Measurements from ENCODE around the gene PROK1. TPM values are rescaled to one million over a fixed set of nuclear protein-coding genes. Genes with fewer than 3 reads are reported as not detected.

Gene PROK1
- total RNA-seq, 1 experiment from 2014 or later, result 0.22 TPM

GRCh38 chr1:110420874-110421793 is 29.8 kb upstream of the PROK1 start:
- H3K9me2 ChIP-seq (ENCODE audit: insufficient read depth), result no peaks in the 10 kb centered on the region
- DNase-seq (ENCODE audit: low read depth, low spot score) (no peak), ATAC-seq (no peak; the same call in 1 of the 2 replicates)
- H3K4me3 ChIP-seq (replicated peaks in 1 of 2; ENCODE audit: low read depth in 1 of 2, low read length in 2 of 2), result no peak overlapping the region
- H3K79me2 ChIP-seq (ENCODE audit: insufficient read depth, low read length), result no peaks in the 10 kb centered on the region
- TF ChIP-seq POLR2A (IDR thresholded peaks at IDR 0.05; ENCODE audit: borderline replicate concordance, extremely low read depth, insufficient read depth, insufficient read length), result no peak
- TF ChIP-seq SP1 (IDR thresholded peaks at IDR 0.05; ENCODE audit: low read depth), result no peak
- no peak for TF ChIP-seq REST (IDR thresholded peaks at IDR 0.05; ENCODE audit: low read depth)
- no peak for TF ChIP-seq YY1 (IDR thresholded peaks at IDR 0.05; ENCODE audit: extremely low read depth, insufficient replicate concordance, low read depth, low read length)
- TF ChIP-seq POLR2AphosphoS5 (IDR thresholded peaks at IDR 0.05; ENCODE audit: low read depth, low read length), result no peak
- TF ChIP-seq MAX (IDR thresholded peaks at IDR 0.05), result no peak
- TF ChIP-seq ZBTB33 (IDR thresholded peaks at IDR 0.05; ENCODE audit: extremely low read depth, insufficient replicate concordance, low read length), result no peak
- TF ChIP-seq SRF (IDR thresholded peaks at IDR 0.05; ENCODE audit: low read depth), result no peak
- no peak for TF ChIP-seq JUND (IDR thresholded peaks at IDR 0.05)
- TF ChIP-seq CBX3 (IDR thresholded peaks at IDR 0.05; ENCODE audit: low read depth), result no peak
- TF ChIP-seq ELF1 (IDR thresholded peaks at IDR 0.05; ENCODE audit: borderline replicate concordance, low read depth), result no peak
- no peak for TF ChIP-seq ATF3 (IDR thresholded peaks at IDR 0.05)
- no peak for TF ChIP-seq EZH2 (IDR thresholded peaks at IDR 0.05)
- H3K9me3 ChIP-seq (ENCODE audit: control insufficient read depth in 1 of 2, insufficient read depth in 1 of 2, low read depth in 1 of 2, low read length in 2 of 2), result no peaks in the 10 kb centered on the region
- no peak overlapping the region for H3K9ac ChIP-seq (ENCODE audit: low read length)
- H3K4me2 ChIP-seq (ENCODE audit: low read length), result no peak overlapping the region
- BruUV-seq (replicated peaks), result no TSS peak
- no peak overlapping the region for H3K27ac ChIP-seq (ENCODE audit: low read depth, low read length)
- ChIA-PET CTCF (no interaction called here), POLR2A (no interaction called here), RAD21 (ENCODE audit: low non-redundant PET in 1 of 2, low total read pairs in 2 of 2, uncharacterized antibody in 2 of 2, unreplicated experiment in 2 of 2) (no interaction called here)
- H3K4me1 ChIP-seq (ENCODE audit: control insufficient read depth in 1 of 2, insufficient read depth in 2 of 2, low read length in 2 of 2), result peaks cover 0 to 7% of the 10 kb centered on the region in 2 experiments; a peak in 1 of 4 replicates
- H3K36me3 ChIP-seq (ENCODE audit: control insufficient read depth in 1 of 2, insufficient read depth in 2 of 2, low read length in 2 of 2), result no peaks in the 10 kb centered on the region
- no peaks in the 10 kb centered on the region for H3K27me3 ChIP-seq (ENCODE audit: insufficient read depth, low read length)
- intact Hi-C loops (cut with micrococcal nuclease), result no loop called here
- no peaks in the 10 kb centered on the region for H4K20me1 ChIP-seq (ENCODE audit: insufficient read depth)
- no peak overlapping the region for H2AFZ ChIP-seq (ENCODE audit: low read depth, low read length, poor library complexity, severe bottlenecking)

All from HCT116 (cell line).